Liver (tissue), 9 donors: ENCODE measurements around the gene BBIP1. TPM values are rescaled to one million over a fixed set of nuclear protein-coding genes. Genes with fewer than 3 reads are reported as not detected.

ENCODE experiments used
- DNase-seq: peaks from one replicate; pipeline ENCODE4 v3.0.0-alpha.2; 2017; ENCODE audit warnings: low spot score
- H3K27ac ChIP-seq, 2 donors: one replicate each; pipeline ENCODE4 v1.7.0; 2013; ENCODE audit warnings: inconsistent platforms in 2 of 2, low read length in 2 of 2, control low read depth in 1 of 2, low read depth in 1 of 2, mild to moderate bottlenecking in 1 of 2
- H3K27me3 ChIP-seq, 4 donors: one replicate each; pipeline versions ENCODE4 v1.6.1 to v1.7.0; 2013; ENCODE audit warnings: low read length in 3 of 4, inconsistent platforms in 1 of 4, mild to moderate bottlenecking in 1 of 4, moderate library complexity in 1 of 4; ENCODE audit not compliant: control insufficient read depth in 4 of 4, insufficient read depth in 4 of 4
- H3K36me3 ChIP-seq, 4 donors: one replicate each; pipeline versions ENCODE4 v1.6.1 to v1.7.0; 2013; ENCODE audit warnings: low read length in 3 of 4, mild to moderate bottlenecking in 3 of 4, low read depth in 1 of 4, moderate library complexity in 1 of 4; ENCODE audit not compliant: control insufficient read depth in 4 of 4, insufficient read depth in 3 of 4
- H3K4me1 ChIP-seq, 4 donors: one replicate each; pipeline versions ENCODE4 v1.6.1 to v1.7.0; 2013; ENCODE audit warnings: low read length in 3 of 4, mild to moderate bottlenecking in 3 of 4, moderate library complexity in 1 of 4; ENCODE audit not compliant: control insufficient read depth in 4 of 4, insufficient read depth in 4 of 4
- H3K4me3 ChIP-seq, 3 donors: one replicate each; pipeline versions ENCODE4 v1.6.1 to v1.7.0; 2013; ENCODE audit warnings: low read length in 3 of 3, control low read depth in 1 of 3, low read depth in 1 of 3, mild to moderate bottlenecking in 1 of 3
- H3K9ac ChIP-seq, 2 donors: one replicate each; pipeline ENCODE4 v1.7.0; 2013; ENCODE audit warnings: low read length in 2 of 2, mild to moderate bottlenecking in 2 of 2, moderate library complexity in 2 of 2, control low read depth in 1 of 2, low read depth in 1 of 2
- H3K9me3 ChIP-seq, 4 donors: one replicate each; pipeline versions ENCODE4 v1.6.1 to v1.7.0; 2013; ENCODE audit warnings: low read length in 3 of 4; ENCODE audit not compliant: control insufficient read depth in 4 of 4
- EGR1 ChIP-seq, 2 donors: IDR thresholded peaks; 2 replicates each; pipeline ENCODE4 v1.6.1; 2016 to 2018; ENCODE audit warnings: antibody characterized with exemption in 2 of 2, low read depth in 2 of 2
- FOXA1 ChIP-seq: IDR thresholded peaks from 2 replicates; pipeline ENCODE4 v1.6.1; 2016; ENCODE audit warnings: antibody characterized with exemption
- FOXA2 ChIP-seq: IDR thresholded peaks from 2 replicates; pipeline ENCODE4 v1.6.1; 2016; ENCODE audit warnings: antibody characterized with exemption
- GABPA ChIP-seq, 2 donors: IDR thresholded peaks in 1 of 2; conservative IDR thresholded peaks in 1 of 2; 2 replicates each; pipeline ENCODE4 v1.6.1; 2016; ENCODE audit warnings: antibody characterized with exemption in 2 of 2, mild to moderate bottlenecking in 1 of 2, moderate library complexity in 1 of 2
- HNF4A ChIP-seq, 2 donors: conservative IDR thresholded peaks; 2 replicates each; pipeline ENCODE4 v1.6.1; 2016; ENCODE audit warnings: antibody characterized with exemption in 2 of 2, mild to moderate bottlenecking in 2 of 2
- HNF4G ChIP-seq: IDR thresholded peaks from 2 replicates; pipeline ENCODE4 v1.6.1; 2016; ENCODE audit warnings: antibody characterized with exemption
- JUND ChIP-seq, 2 donors: IDR thresholded peaks; 2 replicates each; pipeline ENCODE4 v1.6.1; 2016; ENCODE audit warnings: antibody characterized with exemption in 2 of 2
- NR2F2 ChIP-seq: IDR thresholded peaks from 2 replicates; pipeline ENCODE4 v1.6.1; 2016; ENCODE audit warnings: antibody characterized with exemption
- RAD21 ChIP-seq, 2 donors: IDR thresholded peaks; 2 replicates each; pipeline ENCODE4 v1.6.1; 2016; ENCODE audit warnings: antibody characterized with exemption in 2 of 2, mild to moderate bottlenecking in 2 of 2
- RXRA ChIP-seq, 2 donors: IDR thresholded peaks; 2 replicates each; pipeline ENCODE4 v1.6.1; 2017 to 2018; ENCODE audit warnings: antibody characterized with exemption in 2 of 2, mild to moderate bottlenecking in 1 of 2
- SP1 ChIP-seq: IDR thresholded peaks from 2 replicates; pipeline ENCODE4 v1.6.1; 2018; ENCODE audit warnings: antibody characterized with exemption, mild to moderate bottlenecking
- TAF1 ChIP-seq: conservative IDR thresholded peaks from 2 replicates; pipeline ENCODE4 v1.6.1; 2016; ENCODE audit warnings: antibody characterized with exemption, mild to moderate bottlenecking
- YY1 ChIP-seq: IDR thresholded peaks from 2 replicates; pipeline ENCODE4 v1.6.1; 2016; ENCODE audit warnings: antibody characterized with exemption, mild to moderate bottlenecking
- WGBS: extraction: QIAGEN DNeasy Blood & Tissue Kit; methylation state at CpG from one replicate; pipeline ENCODE4 v1.1.7; 2013; 5-methylcytosine and 5-hydroxymethylcytosine counted together
- polyA plus RNA-seq, 2 donors: library from polyadenylated mRNA; stranded (reverse) in 1 of 2; unstranded in 1 of 2; fragments of 200-250 nt in 1 of 2; fragments of >200 nt in 1 of 2; fragmentation: Nextera tagmentation in 1 of 2; extraction: Ambion mirVana in 1 of 2; gene quantifications; one replicate each; pipeline versions ENCODE4 v1.2.1 to v1.2.3, GENCODE V29; 2013 to 2015
- total RNA-seq, 2 donors: library from RNA; depleted of rRNA; stranded (reverse); fragments of >200 nt; gene quantifications; one replicate each; pipeline ENCODE4 v1.2.3, GENCODE V29; 2014
- TF ChIP-seq, protein P1 (sequence below): IDR thresholded peaks from 2 replicates; pipeline ENCODE4 v1.6.1; 2016; ENCODE audit warnings: antibody characterized with exemption
- TF ChIP-seq, protein P2 (sequence below): IDR thresholded peaks from 2 replicates; pipeline ENCODE4 v1.6.1; 2016; ENCODE audit warnings: antibody characterized with exemption
- TF ChIP-seq, protein P3 (sequence below): IDR thresholded peaks from 2 replicates; pipeline ENCODE4 v1.6.1; 2016; ENCODE audit warnings: antibody characterized with exemption, mild to moderate bottlenecking
- TF ChIP-seq, protein P4 (sequence below): fragments of 150-350 bp; IDR thresholded peaks from 2 replicates; pipeline ENCODE4 v1.5.1; 2017; ENCODE audit warnings: improper control_type of control experiment, low read depth, low read length; ENCODE audit not compliant: missing input control
- TF ChIP-seq, protein P5 (sequence below): IDR thresholded peaks from 2 replicates; pipeline ENCODE4 v1.6.1; 2016; ENCODE audit warnings: antibody characterized with exemption
- donor health status: healthy.
- donor health status: healthy.
- donor health status: healthy.
- donor health status: healthy.
- donor health status: healthy.

The BBIP1 gene
- total and polyA plus RNA-seq, 4 donors = 10.4 to 15.8 (median 11.1) TPM

DNA sequence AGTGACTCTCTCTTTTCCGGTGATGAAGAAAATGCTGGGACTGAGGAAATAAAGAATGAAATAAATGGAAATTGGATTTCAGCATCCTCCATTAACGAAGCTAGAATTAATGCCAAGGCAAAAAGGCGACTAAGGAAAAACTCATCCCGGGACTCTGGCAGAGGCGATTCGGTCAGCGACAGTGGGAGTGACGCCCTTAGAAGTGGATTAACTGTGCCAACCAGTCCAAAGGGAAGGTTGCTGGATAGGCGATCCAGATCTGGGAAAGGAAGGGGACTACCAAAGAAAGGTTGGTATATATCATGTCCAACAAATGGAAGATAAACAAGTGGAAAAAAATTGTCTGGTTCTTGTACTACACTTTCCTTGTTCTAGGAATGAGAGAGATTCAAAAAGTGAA is 37.7 kb downstream of the BBIP1 start:
- TF ChIP-seq GABPA (IDR thresholded peaks at IDR 0.05 in 1 of 2, conservative IDR thresholded peaks at IDR 0.05 in 1 of 2) (no peak), FOXA1 (no peak), EGR1 (IDR thresholded peaks at IDR 0.05; ENCODE audit: low read depth in 2 of 2) (no peak), FOXA2 (no peak), SP1 (no peak), RAD21 (IDR thresholded peaks at IDR 0.05) (no peak), RXRA (IDR thresholded peaks at IDR 0.05) (no peak), TAF1 (no peak), JUND (IDR thresholded peaks at IDR 0.05) (no peak), YY1 (no peak), HNF4G (no peak), HNF4A (conservative IDR thresholded peaks at IDR 0.05) (no peak), NR2F2 (no peak)
- TF ChIP-seq, protein P1, sequence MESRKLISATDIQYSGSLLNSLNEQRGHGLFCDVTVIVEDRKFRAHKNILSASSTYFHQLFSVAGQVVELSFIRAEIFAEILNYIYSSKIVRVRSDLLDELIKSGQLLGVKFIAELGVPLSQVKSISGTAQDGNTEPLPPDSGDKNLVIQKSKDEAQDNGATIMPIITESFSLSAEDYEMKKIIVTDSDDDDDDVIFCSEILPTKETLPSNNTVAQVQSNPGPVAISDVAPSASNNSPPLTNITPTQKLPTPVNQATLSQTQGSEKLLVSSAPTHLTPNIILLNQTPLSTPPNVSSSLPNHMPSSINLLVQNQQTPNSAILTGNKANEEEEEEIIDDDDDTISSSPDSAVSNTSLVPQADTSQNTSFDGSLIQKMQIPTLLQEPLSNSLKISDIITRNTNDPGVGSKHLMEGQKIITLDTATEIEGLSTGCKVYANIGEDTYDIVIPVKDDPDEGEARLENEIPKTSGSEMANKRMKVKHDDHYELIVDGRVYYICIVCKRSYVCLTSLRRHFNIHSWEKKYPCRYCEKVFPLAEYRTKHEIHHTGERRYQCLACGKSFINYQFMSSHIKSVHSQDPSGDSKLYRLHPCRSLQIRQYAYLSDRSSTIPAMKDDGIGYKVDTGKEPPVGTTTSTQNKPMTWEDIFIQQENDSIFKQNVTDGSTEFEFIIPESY = no peak
- TF ChIP-seq, protein P2, sequence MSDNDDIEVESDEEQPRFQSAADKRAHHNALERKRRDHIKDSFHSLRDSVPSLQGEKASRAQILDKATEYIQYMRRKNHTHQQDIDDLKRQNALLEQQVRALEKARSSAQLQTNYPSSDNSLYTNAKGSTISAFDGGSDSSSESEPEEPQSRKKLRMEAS = no peak
- TF ChIP-seq, protein P3, sequence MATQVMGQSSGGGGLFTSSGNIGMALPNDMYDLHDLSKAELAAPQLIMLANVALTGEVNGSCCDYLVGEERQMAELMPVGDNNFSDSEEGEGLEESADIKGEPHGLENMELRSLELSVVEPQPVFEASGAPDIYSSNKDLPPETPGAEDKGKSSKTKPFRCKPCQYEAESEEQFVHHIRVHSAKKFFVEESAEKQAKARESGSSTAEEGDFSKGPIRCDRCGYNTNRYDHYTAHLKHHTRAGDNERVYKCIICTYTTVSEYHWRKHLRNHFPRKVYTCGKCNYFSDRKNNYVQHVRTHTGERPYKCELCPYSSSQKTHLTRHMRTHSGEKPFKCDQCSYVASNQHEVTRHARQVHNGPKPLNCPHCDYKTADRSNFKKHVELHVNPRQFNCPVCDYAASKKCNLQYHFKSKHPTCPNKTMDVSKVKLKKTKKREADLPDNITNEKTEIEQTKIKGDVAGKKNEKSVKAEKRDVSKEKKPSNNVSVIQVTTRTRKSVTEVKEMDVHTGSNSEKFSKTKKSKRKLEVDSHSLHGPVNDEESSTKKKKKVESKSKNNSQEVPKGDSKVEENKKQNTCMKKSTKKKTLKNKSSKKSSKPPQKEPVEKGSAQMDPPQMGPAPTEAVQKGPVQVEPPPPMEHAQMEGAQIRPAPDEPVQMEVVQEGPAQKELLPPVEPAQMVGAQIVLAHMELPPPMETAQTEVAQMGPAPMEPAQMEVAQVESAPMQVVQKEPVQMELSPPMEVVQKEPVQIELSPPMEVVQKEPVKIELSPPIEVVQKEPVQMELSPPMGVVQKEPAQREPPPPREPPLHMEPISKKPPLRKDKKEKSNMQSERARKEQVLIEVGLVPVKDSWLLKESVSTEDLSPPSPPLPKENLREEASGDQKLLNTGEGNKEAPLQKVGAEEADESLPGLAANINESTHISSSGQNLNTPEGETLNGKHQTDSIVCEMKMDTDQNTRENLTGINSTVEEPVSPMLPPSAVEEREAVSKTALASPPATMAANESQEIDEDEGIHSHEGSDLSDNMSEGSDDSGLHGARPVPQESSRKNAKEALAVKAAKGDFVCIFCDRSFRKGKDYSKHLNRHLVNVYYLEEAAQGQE = no peak
- TF ChIP-seq, protein P4, sequence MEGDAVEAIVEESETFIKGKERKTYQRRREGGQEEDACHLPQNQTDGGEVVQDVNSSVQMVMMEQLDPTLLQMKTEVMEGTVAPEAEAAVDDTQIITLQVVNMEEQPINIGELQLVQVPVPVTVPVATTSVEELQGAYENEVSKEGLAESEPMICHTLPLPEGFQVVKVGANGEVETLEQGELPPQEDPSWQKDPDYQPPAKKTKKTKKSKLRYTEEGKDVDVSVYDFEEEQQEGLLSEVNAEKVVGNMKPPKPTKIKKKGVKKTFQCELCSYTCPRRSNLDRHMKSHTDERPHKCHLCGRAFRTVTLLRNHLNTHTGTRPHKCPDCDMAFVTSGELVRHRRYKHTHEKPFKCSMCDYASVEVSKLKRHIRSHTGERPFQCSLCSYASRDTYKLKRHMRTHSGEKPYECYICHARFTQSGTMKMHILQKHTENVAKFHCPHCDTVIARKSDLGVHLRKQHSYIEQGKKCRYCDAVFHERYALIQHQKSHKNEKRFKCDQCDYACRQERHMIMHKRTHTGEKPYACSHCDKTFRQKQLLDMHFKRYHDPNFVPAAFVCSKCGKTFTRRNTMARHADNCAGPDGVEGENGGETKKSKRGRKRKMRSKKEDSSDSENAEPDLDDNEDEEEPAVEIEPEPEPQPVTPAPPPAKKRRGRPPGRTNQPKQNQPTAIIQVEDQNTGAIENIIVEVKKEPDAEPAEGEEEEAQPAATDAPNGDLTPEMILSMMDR = no peak
- TF ChIP-seq, protein P5, sequence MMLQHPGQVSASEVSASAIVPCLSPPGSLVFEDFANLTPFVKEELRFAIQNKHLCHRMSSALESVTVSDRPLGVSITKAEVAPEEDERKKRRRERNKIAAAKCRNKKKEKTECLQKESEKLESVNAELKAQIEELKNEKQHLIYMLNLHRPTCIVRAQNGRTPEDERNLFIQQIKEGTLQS = no peak
- Histone ChIP-seq H3K9me3 (no peaks in the 10 kb centered on the region), H3K27ac (peak overlapping the region in 1 of 2 donors; percentile 0), H3K9ac (no peak overlapping the region), H3K4me3 (no peak overlapping the region), H3K27me3 (no peaks in the 10 kb centered on the region), H3K36me3 (peaks cover 0 to 35% (median 15%) of the 10 kb centered on the region in 4 donors), H3K4me1 (peaks cover 0 to 20% (median 3%) of the 10 kb centered on the region in 4 donors)
- WGBS = 80% methylated on average over 9 of the region's 9 CpGs
- no peak for DNase-seq
